Tibial nerve (tissue), 4 donors: ENCODE data around the gene STON2. TPM values are rescaled to one million over a fixed set of nuclear protein-coding genes. Genes with fewer than 3 reads are reported as not detected.
A peak's percentile ranks its signal among the peaks of the same experiment; 100 is the strongest.

Source experiments
- DNase-seq, 2 donors: peaks; one replicate each; pipeline ENCODE4 v3.0.0-alpha.2; 2019; ENCODE audit warnings: low spot score in 2 of 2
- H3K27ac ChIP-seq, 4 donors: fragments of 200-600 bp; sonication (generic) in 3 of 4; one replicate each; pipeline ENCODE4 v1.5.1; 2017 to 2019; ENCODE audit warnings: mild to moderate bottlenecking in 1 of 4
- H3K27me3 ChIP-seq, 2 donors: fragments of 200-600 bp; sonication (generic) in 1 of 2; one replicate each; pipeline versions ENCODE4 v1.5.1 to v1.6.0; 2017 to 2019
- H3K36me3 ChIP-seq, 3 donors: fragments of 200-600 bp; sonication (generic); one replicate each; pipeline ENCODE4 v1.5.1; 2018 to 2019
- H3K4me1 ChIP-seq, 4 donors: fragments of 200-600 bp; sonication (generic) in 3 of 4; one replicate each; pipeline ENCODE4 v1.5.1; 2017 to 2019
- H3K4me3 ChIP-seq, 4 donors: fragments of 200-600 bp; sonication (generic) in 3 of 4; one replicate each; pipeline ENCODE4 v1.5.1; 2017 to 2019; ENCODE audit warnings: mild to moderate bottlenecking in 1 of 4, moderate library complexity in 1 of 4
- H3K9me3 ChIP-seq, 4 donors: fragments of 200-600 bp; sonication (generic) in 3 of 4; one replicate each; pipeline ENCODE4 v1.5.1; 2017 to 2019
- CTCF ChIP-seq, 5 experiments: fragments of 200-600 bp in 3 of 5; fragments of 450-650 bp in 2 of 5; sonication (generic) in 3 of 5; IDR thresholded peaks; one replicate each; pipeline ENCODE4 v1.5.1; 2016 to 2019; ENCODE audit warnings: antibody characterized with exemption in 5 of 5, mild to moderate bottlenecking in 3 of 5, moderate library complexity in 2 of 5
- EP300 ChIP-seq, 2 donors: sonication (generic); formaldehyde crosslinking; IDR thresholded peaks; one replicate each; pipeline ENCODE4 v1.6.1; 2017; ENCODE audit warnings: antibody characterized with exemption in 2 of 2, mild to moderate bottlenecking in 1 of 2
- POLR2A ChIP-seq, 2 donors: fragments of 450-650 bp; IDR thresholded peaks; one replicate each; pipeline ENCODE4 v1.6.1; 2017; ENCODE audit warnings: antibody characterized with exemption in 2 of 2, mild to moderate bottlenecking in 2 of 2, moderate library complexity in 2 of 2
- WGBS, 2 donors: methylation state at CpG; one replicate each; pipeline ENCODE4 v1.1.5; 2018; 5-methylcytosine and 5-hydroxymethylcytosine counted together
- small RNA-seq: library from RNA; depleted of rRNA; stranded (forward); fragments of <200 nt; gene quantifications from one replicate; pipeline ENCODE3, GENCODE V24; 2016
- total RNA-seq, 4 donors: library from RNA; depleted of rRNA; stranded (reverse); fragments of >200 nt; gene quantifications; one replicate each; pipeline ENCODE4 v1.1.0, GENCODE V29; 2016

Gene STON2
- total RNA-seq, 4 donors from 2014 or later, result 21.6 to 62.0 (median 34.7) TPM

- Histone ChIP-seq H3K9me3 (no peaks in the 10 kb centered on the region), H3K4me1 (peaks cover 0 to 41% (median 18%) of the 10 kb centered on the region in 4 donors), H3K36me3 (peaks cover 0 to 16% (median 0%) of the 10 kb centered on the region in 3 donors), H3K27ac (peak overlapping the region; percentile 93 to 100 (median 98)), H3K4me3 (peak overlapping the region; percentile 69 to 84 (median 81)), H3K27me3 (no peaks in the 10 kb centered on the region)
- WGBS, 2 donors, result 0 to 1% methylated on average over 29 of the region's 29 CpGs
- peak; percentile 98 for TF ChIP-seq POLR2A (IDR thresholded peaks at IDR 0.05)
- peak; percentile 55 to 100 for TF ChIP-seq EP300 (IDR thresholded peaks at IDR 0.05)
- peak in 1 of 5 experiments; percentile 41 for TF ChIP-seq CTCF (IDR thresholded peaks at IDR 0.05)
- peak; percentile 86 to 97 for DNase-seq
Measured at GRCh38 chr14:81219210-81219758, 180.8 kb downstream of the STON2 start.

- TF ChIP-seq EP300 (IDR thresholded peaks at IDR 0.05) (no peak), CTCF (IDR thresholded peaks at IDR 0.05) (peak in 3 of 5 experiments; percentile 22 to 27 (median 26)), POLR2A (IDR thresholded peaks at IDR 0.05) (no peak)
- peak in 1 of 2 donors; percentile 18 for DNase-seq
- 10 to 22% methylated on average over 2 of the region's 2 CpGs for WGBS, 2 donors
- Histone ChIP-seq H3K9me3 (no peaks in the 10 kb centered on the region), H3K27me3 (no peaks in the 10 kb centered on the region), H3K27ac (no peak overlapping the region), H3K4me1 (peaks cover 0 to 31% (median 8%) of the 10 kb centered on the region in 4 donors), H3K36me3 (peaks cover 0 to 34% (median 0%) of the 10 kb centered on the region in 3 donors), H3K4me3 (no peak overlapping the region)
Measured at GRCh38 chr14:81211844-81212243, 188.3 kb downstream of the STON2 start.

Small RNAs within 50 kb of the gene (small RNA-seq; reads per million reads assigned to genes)
- gene DYNLL1P1 (not detected), gene DYNLL1P2 (not detected)

Other genes with a start within 250 kb of the STON2 start
- 10 to 100 TPM; 20.7 to 27.3 (median 26.2) TPM for gene GTF2A1, start 179.4 kb downstream of the STON2 start, total RNA-seq
- gene SEL1L, start 133.5 kb upstream of the STON2 start, total RNA-seq, result 10 to 100 TPM; 35.2 to 42.2 (median 40.1) TPM